Right lobe of liver (tissue), 4 donors: ENCODE data around the gene POFUT2.

Source experiments
- POLR2A ChIP-seq: fragments of 450-650 bp; IDR thresholded peaks from one replicate; pipeline ENCODE4 v1.6.1; 2017; ENCODE audit warnings: antibody characterized with exemption, mild to moderate bottlenecking
- TF ChIP-seq, protein P1 (sequence below), 4 donors: fragments of 200-600 bp in 3 of 4; fragments of 450-650 bp in 1 of 4; IDR thresholded peaks; one replicate each; pipeline versions ENCODE4 v1.5.1 to v1.8.0; 2016 to 2022; ENCODE audit warnings: antibody characterized with exemption in 4 of 4, mild to moderate bottlenecking in 2 of 4
- donor health status: DM: no; HTN: no; CAD: no.
- donor health status: DM: no; HTN: no; CAD: no.
- donor health status: DM: no; HTN: yes; CAD: no.

DNA sequence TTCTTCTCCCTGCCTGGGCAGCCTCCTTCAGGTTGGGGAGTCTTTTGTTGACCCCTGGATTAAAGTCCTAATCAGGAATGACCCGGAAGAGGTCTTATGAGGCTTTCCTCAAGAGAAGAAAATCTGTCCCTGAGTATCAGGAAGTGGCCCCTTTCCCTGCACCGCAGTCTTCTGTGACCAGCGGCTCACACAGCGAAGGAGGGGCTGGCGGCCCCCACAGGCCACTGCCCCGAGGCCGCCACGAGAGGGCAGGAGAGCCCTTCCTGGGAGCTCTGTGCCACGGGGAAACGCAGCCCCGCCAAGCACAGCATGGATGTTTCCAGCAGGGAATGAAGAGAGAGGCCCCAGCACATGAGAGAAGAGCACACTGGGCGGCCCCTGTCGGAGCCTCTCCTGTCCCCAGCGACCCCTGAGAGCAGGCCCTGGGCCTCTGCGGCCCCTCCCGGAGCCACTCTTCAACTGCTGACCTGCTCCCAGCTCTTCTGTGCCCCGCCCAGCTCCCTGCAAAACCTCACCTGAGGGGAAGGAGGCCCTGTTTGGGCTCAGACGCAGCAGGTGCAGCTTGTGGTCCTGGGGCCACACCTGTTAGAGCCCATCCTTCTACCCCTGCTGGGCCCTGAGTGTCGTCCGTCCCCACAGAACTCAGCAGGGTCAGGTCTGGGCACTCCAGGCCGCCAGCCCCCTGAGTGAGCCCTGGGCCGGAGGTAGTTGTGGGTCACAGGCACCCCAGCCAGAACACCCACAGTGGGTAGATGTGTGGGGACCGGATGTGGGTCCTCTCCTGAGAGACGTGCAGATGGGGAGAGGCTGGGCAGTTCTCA is 4.9 kb upstream of the POFUT2 start:
- TF ChIP-seq POLR2A, result no peak
- TF ChIP-seq, protein P1, sequence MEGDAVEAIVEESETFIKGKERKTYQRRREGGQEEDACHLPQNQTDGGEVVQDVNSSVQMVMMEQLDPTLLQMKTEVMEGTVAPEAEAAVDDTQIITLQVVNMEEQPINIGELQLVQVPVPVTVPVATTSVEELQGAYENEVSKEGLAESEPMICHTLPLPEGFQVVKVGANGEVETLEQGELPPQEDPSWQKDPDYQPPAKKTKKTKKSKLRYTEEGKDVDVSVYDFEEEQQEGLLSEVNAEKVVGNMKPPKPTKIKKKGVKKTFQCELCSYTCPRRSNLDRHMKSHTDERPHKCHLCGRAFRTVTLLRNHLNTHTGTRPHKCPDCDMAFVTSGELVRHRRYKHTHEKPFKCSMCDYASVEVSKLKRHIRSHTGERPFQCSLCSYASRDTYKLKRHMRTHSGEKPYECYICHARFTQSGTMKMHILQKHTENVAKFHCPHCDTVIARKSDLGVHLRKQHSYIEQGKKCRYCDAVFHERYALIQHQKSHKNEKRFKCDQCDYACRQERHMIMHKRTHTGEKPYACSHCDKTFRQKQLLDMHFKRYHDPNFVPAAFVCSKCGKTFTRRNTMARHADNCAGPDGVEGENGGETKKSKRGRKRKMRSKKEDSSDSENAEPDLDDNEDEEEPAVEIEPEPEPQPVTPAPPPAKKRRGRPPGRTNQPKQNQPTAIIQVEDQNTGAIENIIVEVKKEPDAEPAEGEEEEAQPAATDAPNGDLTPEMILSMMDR (IDR thresholded peaks at IDR 0.05), result peak; percentile 99
